Activated CD4-positive, CD25-positive, alpha-beta regulatory T cell treated with anti-CD3 and anti-CD28 coated beads, Interleukin-2, amount 50 U/mL, for 72 hours (primary cell): Measurements from ENCODE around the gene LEPR.
"Not testable (repeated sequence)": the region's sequence is repeated elsewhere in the genome, so short reads cannot be mapped to it uniquely, and the experiment has no call there.

Source experiments
- DNase-seq: peaks from one replicate; pipeline ENCODE4 v3.0.0; 2021

The LEPR gene

GRCh38 chr1:65420590-65421350, at the start of gene LEPR, which contains the start of gene LEPROT:
Gene LEPR, plus strand, starts transcription at chr1:65420668. Its CDS starts 144,898 bp downstream, at chr1:65565566.
Gene LEPROT, plus strand, starts transcription at chr1:65420668. Its CDS starts 57 bp downstream, at chr1:65420725.
- DNase-seq, result no peak

- no peak for DNase-seq
These were observed 48.9 kb upstream of the LEPR start for GRCh38 chr1:65371544-65371943.

- no peak for DNase-seq
These were observed 47.9 kb upstream of the LEPR start for GRCh38 chr1:65372557-65372956.

- DNase-seq, result no peak
These were observed 42.8 kb upstream of the LEPR start for GRCh38 chr1:65377496-65378246.

GRCh38 chr1:65378247-65378946, 42.1 kb upstream of the LEPR start:
- DNase-seq, result no peak

- not testable (repeated sequence) for DNase-seq
These were observed 36.0 kb upstream of the LEPR start for GRCh38 chr1:65384426-65384825.

- no peak for DNase-seq
These were observed 34.0 kb upstream of the LEPR start for GRCh38 chr1:65386439-65386838.

GRCh38 chr1:65387821-65388220, 32.6 kb upstream of the LEPR start:
- DNase-seq, result no peak

GRCh38 chr1:65388908-65389695, 31.4 kb upstream of the LEPR start:
- no peak for DNase-seq

- no peak for DNase-seq
These were observed 28.0 kb upstream of the LEPR start for GRCh38 chr1:65392497-65392896.

GRCh38 chr1:65393347-65393746, 27.1 kb upstream of the LEPR start:
- DNase-seq, result no peak

GRCh38 chr1:65393928-65394327, 26.5 kb upstream of the LEPR start:
- no peak for DNase-seq

- no peak for DNase-seq
These were observed 24.4 kb upstream of the LEPR start for GRCh38 chr1:65395887-65396612.

GRCh38 chr1:65398083-65398482, 22.4 kb upstream of the LEPR start:
- no peak for DNase-seq

- DNase-seq, result no peak
These were observed 21.5 kb upstream of the LEPR start for GRCh38 chr1:65399003-65399402.

- no peak for DNase-seq
These were observed 18.9 kb upstream of the LEPR start for GRCh38 chr1:65401612-65402011.

- DNase-seq, result no peak
These were observed 15.5 kb upstream of the LEPR start for GRCh38 chr1:65404941-65405340.

GRCh38 chr1:65407877-65408276, 12.6 kb upstream of the LEPR start:
- no peak for DNase-seq

- no peak for DNase-seq
These were observed 11.2 kb upstream of the LEPR start for GRCh38 chr1:65409314-65409713.

- no peak for DNase-seq
These were observed 10.6 kb upstream of the LEPR start for GRCh38 chr1:65409816-65410326.

GRCh38 chr1:65412256-65412983, 8.0 kb upstream of the LEPR start:
- no peak for DNase-seq
